GM23338 (cell line): ENCODE results near the gene SLC9A9. TPM values are rescaled to one million over a fixed set of nuclear protein-coding genes. Genes with fewer than 3 reads are reported as not detected.

Experiments
- ATAC-seq: fragments of 200-7000 bp; cut with Tn5 transposase; 3 replicates; pipeline ENCODE4 v1.9.1; 2020
- DNase-seq: peaks from one replicate; pipeline ENCODE4 v3.0.0-alpha.2; 2015; ENCODE audit warnings: low spot score
- H2AFZ ChIP-seq: fragments of 200-600 bp; sonication (generic); 2 replicates; pipeline ENCODE4 v1.8.0; 2016; ENCODE audit warnings: antibody characterized with exemption, mild to moderate bottlenecking, moderate library complexity
- H3F3A ChIP-seq: fragments of 200-600 bp; sonication (generic); replicated peaks from 2 replicates; pipeline ENCODE4 v1.8.0; 2017; ENCODE audit warnings: antibody characterized with exemption, mixed run types, low read depth
- H3K27ac ChIP-seq: fragments of 200-600 bp; sonication (generic); 2 replicates; pipeline ENCODE4 v1.6.1; 2016; ENCODE audit warnings: low read depth
- H3K27me3 ChIP-seq: fragments of 200-600 bp; sonication (generic); 2 replicates; pipeline ENCODE4 v1.8.0; 2016; ENCODE audit warnings: mild to moderate bottlenecking, mixed run types, moderate library complexity; ENCODE audit not compliant: insufficient read depth
- H3K36me3 ChIP-seq: fragments of 200-600 bp; sonication (generic); 2 replicates; pipeline ENCODE4 v1.8.0; 2016; ENCODE audit warnings: mild to moderate bottlenecking; ENCODE audit not compliant: insufficient read depth
- H3K4me1 ChIP-seq: fragments of 200-600 bp; sonication (generic); 2 replicates; pipeline ENCODE4 v1.8.0; 2016; ENCODE audit warnings: mild to moderate bottlenecking, moderate library complexity; ENCODE audit not compliant: insufficient read depth
- H3K4me2 ChIP-seq: fragments of 200-600 bp; sonication (generic); 2 replicates; pipeline ENCODE4 v1.7.1; 2017; ENCODE audit warnings: mixed run types
- H3K4me3 ChIP-seq: fragments of 200-600 bp; sonication (generic); 2 replicates; pipeline ENCODE4 v1.6.1; 2016; ENCODE audit warnings: mixed run types
- H3K79me2 ChIP-seq: fragments of 200-600 bp; sonication (generic); replicated peaks from 2 replicates; pipeline ENCODE4 v1.8.0; 2017; ENCODE audit warnings: mild to moderate bottlenecking; ENCODE audit not compliant: insufficient read depth
- H3K9me2 ChIP-seq: fragments of 200-600 bp; sonication (generic); 2 replicates; pipeline ENCODE4 v1.8.0; 2017; ENCODE audit not compliant: insufficient read depth
- H4K20me1 ChIP-seq: fragments of 200-600 bp; sonication (generic); replicated peaks from 2 replicates; pipeline ENCODE4 v1.8.0; 2017; ENCODE audit warnings: mild to moderate bottlenecking; ENCODE audit not compliant: insufficient read depth
- H3K27ac Mint-ChIP-seq: 2 replicates; pipeline ENCODE4 v1.8.0; 2020; ENCODE audit warnings: inconsistent platforms, mild to moderate bottlenecking, moderate library complexity, mixed read lengths
- H3K27me3 Mint-ChIP-seq: 3 replicates; pipeline ENCODE4 v1.8.0; 2022; ENCODE audit warnings: low read depth, mild to moderate bottlenecking, moderate library complexity, mixed read lengths, inconsistent platforms; ENCODE audit not compliant: insufficient read depth, poor library complexity
- H3K36me3 Mint-ChIP-seq: 3 replicates; pipeline ENCODE4 v1.8.0; 2021; ENCODE audit warnings: low read depth, mild to moderate bottlenecking, inconsistent platforms, moderate library complexity, mixed read lengths
- H3K4me1 Mint-ChIP-seq: 3 replicates; pipeline ENCODE4 v1.8.0; 2020; ENCODE audit warnings: mild to moderate bottlenecking, inconsistent platforms, mixed read lengths
- H3K4me3 Mint-ChIP-seq: 3 replicates; pipeline ENCODE4 v1.8.0; 2021; ENCODE audit warnings: moderate library complexity, mild to moderate bottlenecking, inconsistent platforms, mixed read lengths
- H3K9me3 Mint-ChIP-seq: 3 replicates; pipeline ENCODE4 v1.8.0; 2020; ENCODE audit warnings: moderate library complexity, mild to moderate bottlenecking, inconsistent platforms, mixed read lengths
- CREB1 ChIP-seq: fragments of 250-450 bp; sonication (Bioruptor Pico); IDR thresholded peaks from 2 replicates; pipeline ENCODE4 v1.5.0; 2020; ENCODE audit warnings: low read depth, mild to moderate bottlenecking, moderate library complexity
- EZH2 ChIP-seq: fragments of 200-600 bp; sonication (generic); IDR thresholded peaks from one replicate; pipeline ENCODE4 v1.8.0; 2017; ENCODE audit warnings: antibody characterized with exemption, mild to moderate bottlenecking, low read depth; ENCODE audit not compliant: unreplicated experiment
- EZH2phosphoT487 ChIP-seq: fragments of 200-600 bp; sonication (generic); IDR thresholded peaks from one replicate; pipeline ENCODE4 v1.8.1; 2018; ENCODE audit warnings: antibody characterized with exemption; ENCODE audit not compliant: unreplicated experiment
- JUNB ChIP-seq: IDR thresholded peaks from one replicate; pipeline ENCODE4 v1.6.1; 2016; ENCODE audit warnings: antibody characterized with exemption; ENCODE audit not compliant: unreplicated experiment
- NANOG ChIP-seq: IDR thresholded peaks from 2 replicates; pipeline ENCODE4 v1.6.1; 2016; ENCODE audit warnings: antibody characterized with exemption, borderline replicate concordance
- POLR2AphosphoS5 ChIP-seq: IDR thresholded peaks from 2 replicates; pipeline ENCODE4 v1.6.1; 2016; ENCODE audit warnings: antibody characterized with exemption, low read depth
- STAT1 ChIP-seq: IDR thresholded peaks from one replicate; pipeline ENCODE4 v1.6.1; 2016; ENCODE audit warnings: antibody characterized with exemption; ENCODE audit not compliant: unreplicated experiment
- ZNF114 ChIP-seq: fragments of 250-450 bp; sonication (Bioruptor Pico); IDR thresholded peaks from 2 replicates; pipeline ENCODE4 v1.5.0; 2020; ENCODE audit warnings: mild to moderate bottlenecking, moderate library complexity
- polyA plus RNA-seq: library from polyadenylated mRNA; unstranded; fragments of >200 nt; fragmentation: Nextera tagmentation; extraction: Ambion mirVana; gene quantifications from 2 replicates; pipeline ENCODE4 v1.2.1, GENCODE V29; 2016
- total RNA-seq: library from RNA; depleted of rRNA; stranded (reverse); fragments of >200 nt; shearing (Covaris generic); gene quantifications from 2 replicates; pipeline ENCODE4 v1.2.3, GENCODE V29; 2014
- TF ChIP-seq, protein P1 (sequence below), 2 experiments: fragments of 200-600 bp in 1 of 2; sonication (generic) in 1 of 2; conservative IDR thresholded peaks; 2 replicates each; pipeline versions ENCODE4 v1.5.1 to v1.6.1; 2016 to 2017; ENCODE audit warnings: antibody characterized with exemption in 2 of 2, low read depth in 2 of 2, mild to moderate bottlenecking in 2 of 2, moderate library complexity in 1 of 2
- TF ChIP-seq, protein P2 (sequence below): IDR thresholded peaks from one replicate; pipeline ENCODE4 v1.6.1; 2018; ENCODE audit warnings: antibody characterized with exemption; ENCODE audit not compliant: unreplicated experiment

SLC9A9 gene
- total and polyA plus RNA-seq, 2 experiments from 2014 or later = 1.3 to 1.6 TPM

DNA sequence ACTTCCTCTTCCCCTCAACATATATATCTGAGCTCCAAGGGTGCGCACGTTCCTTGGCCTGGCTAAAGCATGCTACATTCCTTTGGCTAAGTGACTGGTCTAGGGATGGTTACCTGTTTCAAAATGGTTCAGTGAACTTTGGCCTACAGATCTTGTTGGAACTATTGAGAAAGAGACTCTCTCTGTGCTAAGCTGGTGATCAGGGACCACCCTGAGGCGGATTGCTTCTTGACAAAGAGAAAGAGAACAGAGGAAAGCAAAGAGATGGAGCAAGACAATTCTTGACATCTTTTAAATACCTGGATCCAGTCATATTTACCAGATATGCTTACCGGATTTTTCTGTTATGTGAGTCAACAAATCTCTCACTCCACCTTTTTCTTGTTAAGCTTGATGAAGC lies 605.6 kb downstream of the SLC9A9 start:
- H4K20me1 ChIP-seq = no peaks in the 10 kb centered on the region; the same call in 1 of the 2 replicates
- no peaks in the 10 kb centered on the region for H3F3A ChIP-seq
- peaks cover 6% of the 10 kb centered on the region; the same call in 2 of the 3 replicates for H3K4me1 Mint-ChIP-seq
- no peak overlapping the region for H3K27ac Mint-ChIP-seq
- H3K27me3 Mint-ChIP-seq = peaks cover 2% of the 10 kb centered on the region
- H3K4me3 Mint-ChIP-seq = no peak overlapping the region
- no peaks in the 10 kb centered on the region for H3K36me3 Mint-ChIP-seq
- no peaks in the 10 kb centered on the region for H3K4me1 ChIP-seq
- ATAC-seq = no peak
- no peak overlapping the region for H3K4me2 ChIP-seq
- no peak overlapping the region for H3K4me3 ChIP-seq
- TF ChIP-seq STAT1 (no peak), NANOG (no peak), EZH2 (no peak), EZH2phosphoT487 (no peak), JUNB (no peak), POLR2AphosphoS5 (no peak)
- TF ChIP-seq, protein P1, sequence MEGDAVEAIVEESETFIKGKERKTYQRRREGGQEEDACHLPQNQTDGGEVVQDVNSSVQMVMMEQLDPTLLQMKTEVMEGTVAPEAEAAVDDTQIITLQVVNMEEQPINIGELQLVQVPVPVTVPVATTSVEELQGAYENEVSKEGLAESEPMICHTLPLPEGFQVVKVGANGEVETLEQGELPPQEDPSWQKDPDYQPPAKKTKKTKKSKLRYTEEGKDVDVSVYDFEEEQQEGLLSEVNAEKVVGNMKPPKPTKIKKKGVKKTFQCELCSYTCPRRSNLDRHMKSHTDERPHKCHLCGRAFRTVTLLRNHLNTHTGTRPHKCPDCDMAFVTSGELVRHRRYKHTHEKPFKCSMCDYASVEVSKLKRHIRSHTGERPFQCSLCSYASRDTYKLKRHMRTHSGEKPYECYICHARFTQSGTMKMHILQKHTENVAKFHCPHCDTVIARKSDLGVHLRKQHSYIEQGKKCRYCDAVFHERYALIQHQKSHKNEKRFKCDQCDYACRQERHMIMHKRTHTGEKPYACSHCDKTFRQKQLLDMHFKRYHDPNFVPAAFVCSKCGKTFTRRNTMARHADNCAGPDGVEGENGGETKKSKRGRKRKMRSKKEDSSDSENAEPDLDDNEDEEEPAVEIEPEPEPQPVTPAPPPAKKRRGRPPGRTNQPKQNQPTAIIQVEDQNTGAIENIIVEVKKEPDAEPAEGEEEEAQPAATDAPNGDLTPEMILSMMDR (conservative IDR thresholded peaks at IDR 0.05; ENCODE audit: low read depth in 2 of 2) = no peak
- no peaks in the 10 kb centered on the region for H3K27me3 ChIP-seq
- no peaks in the 10 kb centered on the region for H3K79me2 ChIP-seq
- no peak for DNase-seq
- no peak overlapping the region for H3K27ac ChIP-seq
- H2AFZ ChIP-seq = no peak overlapping the region
- H3K9me3 Mint-ChIP-seq = no peaks in the 10 kb centered on the region
- no peaks in the 10 kb centered on the region for H3K36me3 ChIP-seq
- peaks cover 14% of the 10 kb centered on the region; the same call in 1 of the 2 replicates for H3K9me2 ChIP-seq

GRCh38 chr3:143242101-143242500 lies 606.2 kb downstream of the SLC9A9 start:
- peaks cover 2% of the 10 kb centered on the region for H3K27me3 Mint-ChIP-seq
- Histone ChIP-seq H3K9me2 (peaks cover 14% of the 10 kb centered on the region; the same call in 1 of the 2 replicates), H3K27me3 (no peaks in the 10 kb centered on the region), H3K27ac (no peak overlapping the region), H2AFZ (no peak overlapping the region), H3K79me2 (no peaks in the 10 kb centered on the region), H3K4me3 (no peak overlapping the region), H3K4me2 (no peak overlapping the region), H3F3A (no peaks in the 10 kb centered on the region), H3K36me3 (no peaks in the 10 kb centered on the region), H4K20me1 (no peaks in the 10 kb centered on the region; the same call in 1 of the 2 replicates), H3K4me1 (no peaks in the 10 kb centered on the region)
- H3K27ac Mint-ChIP-seq = no peak overlapping the region
- ATAC-seq (no peak), DNase-seq (no peak)
- no peaks in the 10 kb centered on the region for H3K9me3 Mint-ChIP-seq
- no peak overlapping the region for H3K4me3 Mint-ChIP-seq
- H3K36me3 Mint-ChIP-seq = no peaks in the 10 kb centered on the region
- TF ChIP-seq ZNF114 (CRISPR knock-in tag) = no peak
- peaks cover 2% of the 10 kb centered on the region; the same call in 2 of the 3 replicates for H3K4me1 Mint-ChIP-seq

GRCh38 chr3:143241481-143241951 lies 606.8 kb downstream of the SLC9A9 start:
- DNase-seq (no peak), ATAC-seq (no peak)
- H3K4me3 ChIP-seq = no peak overlapping the region
- no peak overlapping the region for H3K27ac ChIP-seq
- no peaks in the 10 kb centered on the region for H3F3A ChIP-seq
- no peaks in the 10 kb centered on the region for H3K27me3 ChIP-seq
- H4K20me1 ChIP-seq = no peaks in the 10 kb centered on the region; the same call in 1 of the 2 replicates
- Mint-ChIP-seq H3K36me3 (no peaks in the 10 kb centered on the region), H3K27ac (no peak overlapping the region), H3K27me3 (peaks cover 2% of the 10 kb centered on the region), H3K4me3 (no peak overlapping the region), H3K4me1 (peaks cover 2% of the 10 kb centered on the region; the same call in 1 of the 3 replicates), H3K9me3 (no peaks in the 10 kb centered on the region)
- no peaks in the 10 kb centered on the region for H3K79me2 ChIP-seq
- no peaks in the 10 kb centered on the region for H3K4me1 ChIP-seq
- peaks cover 14% of the 10 kb centered on the region; the same call in 1 of the 2 replicates for H3K9me2 ChIP-seq
- no peaks in the 10 kb centered on the region for H3K36me3 ChIP-seq
- H3K4me2 ChIP-seq = no peak overlapping the region
- H2AFZ ChIP-seq = no peak overlapping the region
- TF ChIP-seq, protein P2, sequence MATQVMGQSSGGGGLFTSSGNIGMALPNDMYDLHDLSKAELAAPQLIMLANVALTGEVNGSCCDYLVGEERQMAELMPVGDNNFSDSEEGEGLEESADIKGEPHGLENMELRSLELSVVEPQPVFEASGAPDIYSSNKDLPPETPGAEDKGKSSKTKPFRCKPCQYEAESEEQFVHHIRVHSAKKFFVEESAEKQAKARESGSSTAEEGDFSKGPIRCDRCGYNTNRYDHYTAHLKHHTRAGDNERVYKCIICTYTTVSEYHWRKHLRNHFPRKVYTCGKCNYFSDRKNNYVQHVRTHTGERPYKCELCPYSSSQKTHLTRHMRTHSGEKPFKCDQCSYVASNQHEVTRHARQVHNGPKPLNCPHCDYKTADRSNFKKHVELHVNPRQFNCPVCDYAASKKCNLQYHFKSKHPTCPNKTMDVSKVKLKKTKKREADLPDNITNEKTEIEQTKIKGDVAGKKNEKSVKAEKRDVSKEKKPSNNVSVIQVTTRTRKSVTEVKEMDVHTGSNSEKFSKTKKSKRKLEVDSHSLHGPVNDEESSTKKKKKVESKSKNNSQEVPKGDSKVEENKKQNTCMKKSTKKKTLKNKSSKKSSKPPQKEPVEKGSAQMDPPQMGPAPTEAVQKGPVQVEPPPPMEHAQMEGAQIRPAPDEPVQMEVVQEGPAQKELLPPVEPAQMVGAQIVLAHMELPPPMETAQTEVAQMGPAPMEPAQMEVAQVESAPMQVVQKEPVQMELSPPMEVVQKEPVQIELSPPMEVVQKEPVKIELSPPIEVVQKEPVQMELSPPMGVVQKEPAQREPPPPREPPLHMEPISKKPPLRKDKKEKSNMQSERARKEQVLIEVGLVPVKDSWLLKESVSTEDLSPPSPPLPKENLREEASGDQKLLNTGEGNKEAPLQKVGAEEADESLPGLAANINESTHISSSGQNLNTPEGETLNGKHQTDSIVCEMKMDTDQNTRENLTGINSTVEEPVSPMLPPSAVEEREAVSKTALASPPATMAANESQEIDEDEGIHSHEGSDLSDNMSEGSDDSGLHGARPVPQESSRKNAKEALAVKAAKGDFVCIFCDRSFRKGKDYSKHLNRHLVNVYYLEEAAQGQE = no peak
- no peak for TF ChIP-seq STAT1
- TF ChIP-seq CREB1 = no peak
